DMS 273 treated with DMSO at 0.1 percent for 48 hours (cell line): Measurements from ENCODE around the gene PCDH12.

Experiments used
- DNase-seq: peaks from one replicate; lab custom pipeline; 2025; lab: John Stamatoyannopoulos, UW

The PCDH12 gene

GRCh38 chr5:141908796-141909195 lies 49.2 kb downstream of the PCDH12 start:
- DNase-seq: no peak

GRCh38 chr5:141906972-141907371 lies 51.0 kb downstream of the PCDH12 start:
- DNase-seq: no peak

- no peak for DNase-seq
Observed at GRCh38 chr5:141906517-141906916, 51.5 kb downstream of the PCDH12 start.

- no peak for DNase-seq
Observed at GRCh38 chr5:141904551-141904950, 53.5 kb downstream of the PCDH12 start.

GRCh38 chr5:141903261-141903660 lies 54.7 kb downstream of the PCDH12 start:
- no peak for DNase-seq

GRCh38 chr5:141902015-141902814 lies 55.8 kb downstream of the PCDH12 start:
- DNase-seq: no peak

GRCh38 chr5:141898448-141899049 lies 59.5 kb downstream of the PCDH12 start:
- no peak for DNase-seq

- DNase-seq: no peak
Observed at GRCh38 chr5:141897425-141897824, 60.6 kb downstream of the PCDH12 start.
